Uterus (tissue), 4 donors: ENCODE data around the gene LRBA. TPM values are rescaled to one million over a fixed set of nuclear protein-coding genes. Genes with fewer than 3 reads are reported as not detected.
"Not testable (repeated sequence)": the region's sequence is repeated elsewhere in the genome, so short reads cannot be mapped to it uniquely, and the experiment has no call there.

Experiments used
- DNase-seq, 2 donors: peaks; one replicate each; pipeline ENCODE4 v3.0.0-alpha.2; 2019 to 2020
- H3K27ac ChIP-seq, 2 donors: fragments of 200-600 bp; sonication (generic); 1 replicate in 1 of 2; 2 replicates in 1 of 2; pipeline ENCODE4 v1.5.1; 2016 to 2018
- H3K27me3 ChIP-seq, 2 donors: fragments of 200-600 bp; sonication (generic); one replicate each; pipeline ENCODE4 v1.5.1; 2018 to 2019; ENCODE audit warnings: control low read depth in 1 of 2
- H3K36me3 ChIP-seq, 2 donors: fragments of 200-600 bp; sonication (generic); one replicate each; pipeline ENCODE4 v1.5.1; 2019; ENCODE audit warnings: control low read depth in 1 of 2
- H3K4me1 ChIP-seq, 2 donors: fragments of 200-600 bp; sonication (generic); one replicate each; pipeline ENCODE4 v1.5.1; 2018 to 2019; ENCODE audit warnings: control low read depth in 1 of 2
- H3K4me3 ChIP-seq, 2 donors: fragments of 200-600 bp; sonication (generic); 1 replicate in 1 of 2; 2 replicates in 1 of 2; pipeline ENCODE4 v1.5.1; 2018 to 2019; ENCODE audit warnings: mild to moderate bottlenecking in 1 of 2
- H3K9me3 ChIP-seq, 2 donors: fragments of 200-600 bp; sonication (generic); one replicate each; pipeline ENCODE4 v1.5.1; 2019; ENCODE audit warnings: control low read depth in 1 of 2
- POLR2A ChIP-seq, 2 donors: fragments of 450-650 bp; IDR thresholded peaks; one replicate each; pipeline ENCODE4 v1.6.1; 2016; ENCODE audit warnings: antibody characterized with exemption in 2 of 2, mild to moderate bottlenecking in 1 of 2, moderate library complexity in 1 of 2
- intact Hi-C: fragments of 100-400 bp; cut with DNase I; formaldehyde crosslinking; loops from one replicate; pipeline ENCODE4 v1.15.1; 2023; ENCODE audit warnings: low total_unique reads
- total RNA-seq, 4 donors: library from RNA; depleted of rRNA in 3 of 4; stranded (reverse); fragments of >200 nt in 3 of 4; gene quantifications; one replicate each; pipeline versions ENCODE4 v1.1.0 to v1.2.4, GENCODE V29; 2014 to 2023
- TF ChIP-seq, protein P1 (sequence below), 4 experiments: fragments of 200-600 bp in 2 of 4; fragments of 450-650 bp in 2 of 4; sonication (generic) in 2 of 4; IDR thresholded peaks; one replicate each; pipeline ENCODE4 v1.5.1; 2016 to 2019; ENCODE audit warnings: antibody characterized with exemption in 4 of 4, mild to moderate bottlenecking in 2 of 4, moderate library complexity in 1 of 4
- donor health status: DM: yes; HTN: yes; CAD: no.

Gene LRBA
- total RNA-seq, 4 donors from 2014 or later: 32.0 to 126 (median 41.7) TPM

DNA sequence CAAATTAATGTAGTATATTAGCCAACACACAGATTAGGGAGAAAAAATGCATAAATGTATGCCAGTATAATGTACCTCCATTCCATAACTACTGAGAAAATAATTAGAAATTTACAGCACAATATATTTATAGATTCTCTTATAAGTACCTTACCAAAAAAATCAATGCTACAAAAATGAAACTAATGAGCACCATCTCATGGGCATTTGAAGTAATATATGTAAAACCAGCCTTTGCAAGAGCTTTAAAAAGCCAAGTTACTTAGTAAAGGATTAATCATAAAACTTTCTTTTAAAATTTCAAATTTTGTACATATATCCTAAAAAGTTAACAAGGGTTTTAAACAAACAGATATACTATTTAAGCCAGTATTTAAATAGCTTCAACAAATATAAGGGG is 43.2 kb downstream of the LRBA start:
- Histone ChIP-seq H3K9me3 (no peaks in the 10 kb centered on the region), H3K27me3 (no peaks in the 10 kb centered on the region), H3K36me3 (no peaks in the 10 kb centered on the region), H3K4me3 (no peak overlapping the region), H3K27ac (no peak overlapping the region), H3K4me1 (no peaks in the 10 kb centered on the region)
- intact Hi-C loops: no loop called here
- no peak for DNase-seq
- TF ChIP-seq POLR2A (IDR thresholded peaks at IDR 0.05): no peak

DNA sequence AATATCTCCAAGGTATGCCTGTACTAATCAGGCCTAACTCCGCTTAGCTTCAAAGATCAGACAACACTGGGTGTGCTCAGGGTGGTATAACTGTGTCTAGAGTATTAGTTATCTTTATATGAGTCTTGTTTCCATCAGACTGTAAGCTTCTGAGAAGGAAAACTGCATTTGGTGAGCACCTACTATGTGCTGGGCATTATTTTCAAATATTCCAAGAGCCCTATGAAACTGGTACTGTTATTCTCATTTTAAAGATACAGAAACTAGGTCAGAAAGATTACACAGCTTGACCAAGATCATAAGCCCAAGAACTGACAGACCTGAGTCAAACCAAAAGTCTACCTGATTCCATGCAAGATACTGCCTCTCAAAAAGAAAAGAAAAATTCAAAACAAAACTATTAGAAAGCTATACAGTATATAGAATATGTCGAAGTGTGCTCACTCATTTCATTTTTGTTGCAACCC is 44.4 kb downstream of the LRBA start:
- Histone ChIP-seq H3K4me1 (no peaks in the 10 kb centered on the region), H3K9me3 (no peaks in the 10 kb centered on the region), H3K4me3 (no peak overlapping the region), H3K27ac (no peak overlapping the region), H3K27me3 (no peaks in the 10 kb centered on the region), H3K36me3 (no peaks in the 10 kb centered on the region)
- TF ChIP-seq, protein P1, sequence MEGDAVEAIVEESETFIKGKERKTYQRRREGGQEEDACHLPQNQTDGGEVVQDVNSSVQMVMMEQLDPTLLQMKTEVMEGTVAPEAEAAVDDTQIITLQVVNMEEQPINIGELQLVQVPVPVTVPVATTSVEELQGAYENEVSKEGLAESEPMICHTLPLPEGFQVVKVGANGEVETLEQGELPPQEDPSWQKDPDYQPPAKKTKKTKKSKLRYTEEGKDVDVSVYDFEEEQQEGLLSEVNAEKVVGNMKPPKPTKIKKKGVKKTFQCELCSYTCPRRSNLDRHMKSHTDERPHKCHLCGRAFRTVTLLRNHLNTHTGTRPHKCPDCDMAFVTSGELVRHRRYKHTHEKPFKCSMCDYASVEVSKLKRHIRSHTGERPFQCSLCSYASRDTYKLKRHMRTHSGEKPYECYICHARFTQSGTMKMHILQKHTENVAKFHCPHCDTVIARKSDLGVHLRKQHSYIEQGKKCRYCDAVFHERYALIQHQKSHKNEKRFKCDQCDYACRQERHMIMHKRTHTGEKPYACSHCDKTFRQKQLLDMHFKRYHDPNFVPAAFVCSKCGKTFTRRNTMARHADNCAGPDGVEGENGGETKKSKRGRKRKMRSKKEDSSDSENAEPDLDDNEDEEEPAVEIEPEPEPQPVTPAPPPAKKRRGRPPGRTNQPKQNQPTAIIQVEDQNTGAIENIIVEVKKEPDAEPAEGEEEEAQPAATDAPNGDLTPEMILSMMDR (IDR thresholded peaks at IDR 0.05): no peak
- no peak for TF ChIP-seq POLR2A (IDR thresholded peaks at IDR 0.05)
- intact Hi-C loops: no loop called here
- DNase-seq: no peak

DNA sequence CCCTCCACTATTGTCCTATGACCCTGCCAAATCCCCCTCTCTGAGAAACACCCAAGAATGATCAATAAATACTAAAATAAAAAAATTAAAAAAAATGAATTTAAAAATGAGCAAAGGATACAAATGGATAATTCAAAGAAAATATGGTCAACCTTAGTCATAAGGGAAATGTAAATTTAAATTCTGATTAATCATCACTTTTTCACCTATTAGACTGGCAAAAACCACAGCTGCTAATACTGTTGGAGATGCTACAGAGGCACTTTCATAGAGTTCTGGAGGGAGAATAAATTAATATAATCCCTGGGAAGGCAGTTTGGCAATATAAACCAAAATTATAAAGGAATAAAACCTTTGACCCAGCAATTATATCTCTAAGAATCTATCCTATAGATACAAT is 50.3 kb downstream of the LRBA start:
- H3K4me3 ChIP-seq: no peak overlapping the region
- intact Hi-C loops: no loop called here
- no peaks in the 10 kb centered on the region for H3K9me3 ChIP-seq
- no peaks in the 10 kb centered on the region for H3K27me3 ChIP-seq
- H3K4me1 ChIP-seq: no peaks in the 10 kb centered on the region
- no peak overlapping the region for H3K27ac ChIP-seq
- no peaks in the 10 kb centered on the region for H3K36me3 ChIP-seq
- no peak for DNase-seq
- TF ChIP-seq, protein P1 (IDR thresholded peaks at IDR 0.05): no peak
- TF ChIP-seq POLR2A (IDR thresholded peaks at IDR 0.05): no peak

DNA sequence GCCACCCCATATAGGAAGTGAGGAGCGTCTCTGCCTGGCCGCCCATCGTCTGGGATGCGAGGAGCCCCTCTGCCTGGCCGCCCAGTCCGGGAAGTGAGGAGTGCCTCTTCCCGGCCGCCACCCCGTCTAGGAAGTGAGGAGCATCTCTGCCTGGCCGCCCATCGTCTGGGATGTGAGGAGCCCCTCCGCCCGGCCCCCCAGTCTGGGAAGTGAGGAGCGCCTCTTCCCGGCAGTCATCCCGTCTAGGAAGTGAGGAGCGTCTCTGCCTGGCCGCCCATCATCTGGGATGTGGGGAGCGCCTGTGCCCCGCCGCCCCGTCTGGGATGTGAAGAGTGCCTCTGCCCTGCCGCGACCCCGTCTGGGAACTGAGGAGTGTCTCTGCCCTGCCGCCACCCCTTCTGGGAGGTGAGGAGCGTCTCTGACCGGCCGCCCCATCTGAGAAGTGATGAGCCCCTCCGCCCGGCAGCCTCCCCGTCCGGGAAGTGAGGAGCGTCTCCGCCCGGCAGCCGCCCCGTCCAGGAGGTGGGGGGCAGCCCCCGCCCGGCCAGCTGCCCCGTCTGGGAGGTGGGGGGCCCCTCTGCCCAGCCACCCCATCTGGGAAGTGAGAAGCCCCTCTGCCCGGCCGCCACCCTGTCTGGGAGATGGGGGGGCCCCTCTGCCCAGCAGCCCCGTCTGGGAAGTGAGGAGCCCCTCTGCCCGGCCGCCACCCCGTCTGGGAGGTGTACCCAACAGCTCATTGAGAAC is 51.3 kb downstream of the LRBA start:
- H3K9me3 ChIP-seq, H3K4me1 ChIP-seq, intact Hi-C loops, H3K27ac ChIP-seq, H3K4me3 ChIP-seq, DNase-seq, H3K27me3 ChIP-seq, H3K36me3 ChIP-seq: not testable (repeated sequence)

DNA sequence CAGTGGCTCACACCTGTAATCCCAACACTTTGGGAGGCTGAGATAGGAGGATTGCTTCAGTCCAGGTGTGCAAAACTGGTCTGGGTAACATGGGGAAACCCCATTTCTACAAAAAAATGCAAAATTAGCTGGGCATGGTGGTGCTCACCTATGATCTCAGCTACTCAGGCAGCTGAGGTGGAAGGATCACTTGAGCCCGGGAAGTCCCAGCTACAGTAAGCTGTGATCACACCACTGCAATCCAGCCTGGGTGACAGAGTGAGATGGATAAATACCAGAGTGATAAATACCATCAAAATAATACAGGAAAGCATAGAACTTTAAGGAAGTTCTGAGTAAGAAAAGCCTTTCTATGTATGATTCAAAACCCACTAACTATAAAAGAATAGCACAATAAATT is 52.8 kb downstream of the LRBA start:
- intact Hi-C loops: no loop called here
- DNase-seq: no peak
- Histone ChIP-seq H3K27me3 (no peaks in the 10 kb centered on the region), H3K36me3 (no peaks in the 10 kb centered on the region), H3K4me1 (no peaks in the 10 kb centered on the region), H3K27ac (no peak overlapping the region), H3K9me3 (no peaks in the 10 kb centered on the region), H3K4me3 (no peak overlapping the region)
- TF ChIP-seq, protein P1 (IDR thresholded peaks at IDR 0.05): no peak
- no peak for TF ChIP-seq POLR2A (IDR thresholded peaks at IDR 0.05)

DNA sequence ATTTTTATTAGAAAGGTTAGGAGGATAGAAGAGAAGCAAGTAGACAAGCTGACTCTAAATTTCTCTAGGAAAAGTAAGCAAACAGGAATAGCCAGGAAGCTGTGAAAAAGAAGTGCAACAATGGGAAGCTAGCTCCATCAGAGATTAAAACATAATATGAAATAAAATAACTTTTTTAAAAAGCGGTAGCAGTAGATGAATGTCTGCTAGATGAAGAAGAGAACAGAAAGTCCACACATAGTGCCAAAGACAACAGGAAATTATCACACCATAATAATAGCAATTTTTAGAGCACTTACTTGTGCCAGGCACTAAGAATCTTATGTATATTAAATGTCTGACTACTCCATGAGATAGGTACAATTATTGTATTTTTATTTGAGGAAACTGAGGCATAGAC is 53.5 kb downstream of the LRBA start:
- H3K9me3 ChIP-seq: no peaks in the 10 kb centered on the region
- no peak for DNase-seq
- no peaks in the 10 kb centered on the region for H3K27me3 ChIP-seq
- H3K36me3 ChIP-seq: no peaks in the 10 kb centered on the region
- no peak overlapping the region for H3K4me3 ChIP-seq
- no peak overlapping the region for H3K27ac ChIP-seq
- intact Hi-C loops: no loop called here
- H3K4me1 ChIP-seq: no peaks in the 10 kb centered on the region
- no peak for TF ChIP-seq POLR2A (IDR thresholded peaks at IDR 0.05)
- TF ChIP-seq, protein P1 (IDR thresholded peaks at IDR 0.05): no peak
